Measurements from ENCODE around the gene HOXB7.

The HOXB7 gene

DNA sequence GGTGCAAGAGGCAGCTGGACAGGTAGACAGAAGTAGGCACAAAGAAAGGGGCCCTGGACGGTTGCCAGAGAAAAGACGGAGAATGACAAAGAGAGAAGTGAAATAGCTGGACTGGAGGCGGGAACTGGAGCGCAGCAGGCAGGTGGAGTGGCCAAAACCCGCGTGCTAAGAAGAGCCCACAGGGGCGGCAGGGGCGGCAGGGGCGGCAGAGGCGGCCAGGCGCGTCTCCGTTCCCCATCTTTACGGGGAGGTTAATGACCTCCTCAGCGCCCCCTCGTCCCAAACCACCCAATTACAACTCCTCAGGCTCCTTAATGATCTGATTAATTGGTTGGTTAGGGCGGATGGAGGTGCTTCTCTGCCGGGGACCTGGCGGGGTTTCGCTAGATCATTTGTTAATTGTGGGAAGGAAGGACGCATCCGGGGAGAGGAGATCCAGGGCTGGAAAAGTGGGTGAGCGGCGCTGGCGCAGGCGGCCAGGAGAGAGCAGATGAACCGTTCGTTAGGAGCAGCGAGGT is 30.8 kb upstream of the HOXB7 start:
- no peak overlapping the region for H3K4me3 ChIP-seq (ENCODE audit: low read depth, low read length)
- DNase-seq (ENCODE audit: low read depth): no peak
- TF ChIP-seq CTCF (IDR thresholded peaks at IDR 0.05; ENCODE audit: insufficient read depth, low read depth, low read length, missing control alignments): no peak

DNA sequence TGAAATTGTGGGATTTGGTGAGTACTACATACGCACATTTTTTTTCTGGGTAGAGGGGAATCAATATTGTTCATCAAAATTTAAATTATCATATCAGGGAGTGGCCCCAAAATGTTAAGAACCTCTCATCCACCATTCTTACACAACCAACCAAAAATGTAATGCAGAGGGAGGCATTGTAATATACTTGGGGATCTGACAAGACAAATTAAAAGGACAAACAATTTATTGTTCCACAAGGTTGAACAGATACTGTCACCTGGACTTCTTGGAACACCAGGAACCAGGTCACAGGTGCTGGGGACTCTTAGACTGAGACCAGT is 30.0 kb upstream of the HOXB7 start:
- H3K4me3 ChIP-seq (ENCODE audit: low read depth, low read length): no peak overlapping the region
- no peak for TF ChIP-seq CTCF (IDR thresholded peaks at IDR 0.05; ENCODE audit: insufficient read depth, low read depth, low read length, missing control alignments)
- DNase-seq (ENCODE audit: low read depth): no peak

DNA sequence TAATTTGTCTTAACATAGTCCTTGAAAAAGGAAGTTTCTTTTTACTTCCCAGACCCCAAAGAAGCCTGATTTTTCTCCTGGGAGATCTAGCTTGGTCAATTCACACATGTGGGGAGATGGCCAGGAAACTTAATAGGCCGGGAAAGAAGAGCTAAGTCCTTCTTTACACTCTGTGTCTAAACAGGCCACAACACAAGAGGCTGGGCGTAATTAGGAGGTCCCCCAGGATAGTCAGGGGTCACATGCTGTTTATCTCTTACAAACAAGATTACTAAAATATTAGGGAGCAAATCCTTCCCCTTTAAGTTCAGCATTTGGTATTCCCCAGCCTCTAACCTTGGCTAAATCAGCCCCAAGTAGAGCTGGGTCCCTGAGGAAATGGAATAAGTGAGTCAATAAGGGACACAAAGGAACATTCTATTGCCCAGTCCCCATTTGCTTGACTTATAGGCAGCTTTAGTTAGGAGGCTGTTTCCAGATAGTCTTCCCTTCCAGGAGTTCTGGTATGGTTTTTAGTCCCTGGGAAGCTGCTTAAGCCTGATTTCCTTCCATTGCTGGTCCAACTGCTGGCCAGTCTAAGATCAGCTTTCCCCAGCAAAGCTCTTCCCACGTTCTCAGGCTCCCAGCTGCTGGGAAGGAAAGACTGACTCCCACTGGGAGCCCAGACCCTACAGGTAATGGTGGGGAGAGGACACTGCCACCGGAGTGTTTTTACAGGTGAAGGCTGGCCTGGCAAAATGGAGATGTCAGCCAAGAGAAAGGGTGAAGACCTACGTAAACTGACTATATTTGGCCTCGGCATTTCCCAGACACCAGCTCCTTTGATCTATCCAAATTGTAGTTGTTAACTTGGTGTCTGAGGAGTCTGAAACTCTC is 29.4 kb upstream of the HOXB7 start:
- H3K4me3 ChIP-seq (ENCODE audit: low read depth, low read length): no peak overlapping the region
- no peak for DNase-seq (ENCODE audit: low read depth)
- TF ChIP-seq CTCF (IDR thresholded peaks at IDR 0.05; ENCODE audit: insufficient read depth, low read depth, low read length, missing control alignments): no peak

DNA sequence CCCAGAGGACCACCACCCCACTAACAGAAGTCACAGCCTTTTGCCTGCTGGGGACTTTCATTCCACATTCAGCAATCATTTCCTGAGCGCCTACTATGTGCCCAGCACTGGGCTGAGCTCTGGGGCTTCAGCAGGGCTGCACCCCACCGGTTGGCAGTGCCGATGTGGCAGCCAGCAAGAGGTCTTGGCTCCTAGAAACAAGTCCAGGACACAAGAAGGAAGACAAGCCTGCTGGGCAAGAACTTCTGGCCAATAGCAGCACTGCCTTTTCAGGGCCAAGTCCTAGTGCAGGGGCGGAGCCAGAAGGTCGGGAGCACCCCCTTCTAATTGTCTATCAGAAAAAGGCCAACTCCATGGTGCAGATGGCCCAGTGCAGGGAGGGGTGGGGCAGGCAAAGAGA is 28.3 kb upstream of the HOXB7 start:
- no peak for DNase-seq (ENCODE audit: low read depth)
- TF ChIP-seq CTCF (IDR thresholded peaks at IDR 0.05; ENCODE audit: insufficient read depth, low read depth, low read length, missing control alignments): no peak
- H3K4me3 ChIP-seq (ENCODE audit: low read depth, low read length): no peak overlapping the region

DNA sequence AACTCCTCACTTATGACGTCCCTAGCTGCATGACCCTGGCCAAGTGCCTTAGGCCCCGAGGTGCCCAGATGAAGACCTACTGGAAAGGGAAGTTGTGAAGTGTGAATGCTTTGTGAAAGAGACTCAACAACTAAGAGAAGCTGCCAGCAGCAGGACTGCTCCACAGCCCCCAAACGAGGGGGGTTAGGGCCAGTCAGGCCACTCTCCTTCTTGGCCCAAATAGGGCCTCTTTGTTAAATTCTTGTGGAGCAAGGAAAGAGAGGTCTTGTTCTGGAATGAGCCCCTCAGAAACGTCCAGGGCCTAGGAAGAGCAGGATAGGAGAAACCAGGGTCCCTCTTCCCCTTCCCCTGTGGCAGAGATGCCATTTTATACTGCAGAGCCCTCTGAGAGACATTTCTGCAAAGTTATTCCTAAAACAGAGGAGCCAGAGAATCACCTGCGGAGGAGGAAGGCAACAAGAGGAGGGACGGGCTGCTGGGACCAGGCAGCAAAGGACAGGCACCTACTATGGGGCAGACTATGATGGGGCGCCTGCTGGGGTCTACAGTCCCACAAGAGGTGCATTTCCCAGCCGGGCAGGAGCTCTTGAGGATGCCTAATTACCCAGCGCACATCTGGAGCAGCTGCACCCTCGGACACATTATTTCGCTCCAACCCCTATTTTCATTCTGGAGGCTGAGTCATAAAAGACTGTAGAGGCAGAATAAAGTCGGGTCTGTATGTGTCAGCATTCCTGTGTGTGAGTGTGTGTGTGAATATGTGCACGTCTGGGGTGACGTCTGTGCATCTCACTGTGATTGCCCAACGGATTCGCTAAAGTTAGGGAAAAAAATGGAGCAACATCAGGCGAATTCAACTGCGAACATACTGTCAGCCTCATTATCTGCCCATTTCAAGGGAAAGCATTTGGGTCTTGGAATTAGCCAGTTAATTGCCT is 26.8 kb upstream of the HOXB7 start:
- DNase-seq (ENCODE audit: low read depth): no peak

More for the DNA sequence above, 26.8 kb upstream of the HOXB7 start:
- no peak overlapping the region for H3K4me3 ChIP-seq (ENCODE audit: low read depth, low read length)
- TF ChIP-seq CTCF (IDR thresholded peaks at IDR 0.05; ENCODE audit: insufficient read depth, low read depth, low read length, missing control alignments): no peak

All from GM12865 (cell line).